Calu3 (cell line): Measurements from ENCODE around the gene CCL8. TPM values are rescaled to one million over a fixed set of nuclear protein-coding genes. Genes with fewer than 3 reads are reported as not detected.

Experiments used
- BruUV-seq: library from RNA; stranded (reverse); fragments of 400-500 nt; replicated peaks from 2 replicates; lab custom pipeline; 2021; lab: Mats Ljungman, UMichigan
- CTCF ChIA-PET: fragments of 300-600 bp; sonication (Branson Sonifier 250); formaldehyde crosslinking; loops from one replicate; lab custom pipeline; 2022; ENCODE audit warnings: antibody characterized with exemption; lab: Charles Lee
- DNase-seq: peaks from one replicate; pipeline ENCODE4 v3.0.0; 2022
- H3K27ac Mint-ChIP-seq: one replicate; pipeline ENCODE4 v1.8.0; 2022; ENCODE audit warnings: mixed read lengths; ENCODE audit not compliant: unreplicated experiment
- H3K27me3 Mint-ChIP-seq: one replicate; pipeline ENCODE4 v1.8.0; 2022; ENCODE audit warnings: mixed read lengths; ENCODE audit not compliant: unreplicated experiment
- H3K36me3 Mint-ChIP-seq: one replicate; pipeline ENCODE4 v1.8.0; 2022; ENCODE audit warnings: mild to moderate bottlenecking, moderate library complexity, mixed read lengths; ENCODE audit not compliant: insufficient read depth, unreplicated experiment
- H3K4me1 Mint-ChIP-seq: one replicate; pipeline ENCODE4 v1.8.0; 2022; ENCODE audit warnings: mild to moderate bottlenecking, low read depth, mixed read lengths; ENCODE audit not compliant: unreplicated experiment
- H3K4me3 Mint-ChIP-seq: one replicate; pipeline ENCODE4 v1.8.0; 2022; ENCODE audit warnings: mild to moderate bottlenecking, low read depth, moderate library complexity, mixed read lengths; ENCODE audit not compliant: unreplicated experiment
- H3K9me3 Mint-ChIP-seq: one replicate; pipeline ENCODE4 v1.8.0; 2022; ENCODE audit warnings: low read depth, mixed read lengths; ENCODE audit not compliant: unreplicated experiment
- CTCF ChIP-seq: fragments of 200-600 bp; IDR thresholded peaks from one replicate; pipeline ENCODE4 v1.8.0; 2022; ENCODE audit warnings: antibody characterized with exemption; ENCODE audit not compliant: unreplicated experiment
- intact Hi-C: fragments of 100-400 bp; cut with micrococcal nuclease; formaldehyde crosslinking; loops from one replicate; pipeline ENCODE4 v1.10.0; 2022; ENCODE audit not compliant: unreplicated experiment
- total RNA-seq: library from RNA; stranded (reverse); gene quantifications from 2 replicates; pipeline ENCODE4 v1.2.3, GENCODE V29; 2022

The CCL8 gene
- total RNA-seq, 1 experiment from 2014 or later: not detected

GRCh38 chr17:34341916-34342315, 22.7 kb downstream of the CCL8 start:
- CTCF ChIA-PET: no interaction called here
- Mint-ChIP-seq H3K27ac (no peak overlapping the region), H3K9me3 (no peaks in the 10 kb centered on the region), H3K4me3 (no peak overlapping the region), H3K4me1 (no peaks in the 10 kb centered on the region), H3K27me3 (peaks cover 47% of the 10 kb centered on the region), H3K36me3 (no peaks in the 10 kb centered on the region)
- TF ChIP-seq CTCF: no peak
- no TSS peak for BruUV-seq
- no peak for DNase-seq
- intact Hi-C loops: no loop called here

GRCh38 chr17:34347063-34347462, 27.8 kb downstream of the CCL8 start:
- DNase-seq: no peak
- TF ChIP-seq CTCF: no peak
- CTCF ChIA-PET: no interaction called here
- intact Hi-C loops: no loop called here
- H3K4me3 Mint-ChIP-seq: no peak overlapping the region
- H3K9me3 Mint-ChIP-seq: no peaks in the 10 kb centered on the region
- peaks cover 58% of the 10 kb centered on the region for H3K27me3 Mint-ChIP-seq
- no peaks in the 10 kb centered on the region for H3K36me3 Mint-ChIP-seq
- no TSS peak for BruUV-seq
- no peaks in the 10 kb centered on the region for H3K4me1 Mint-ChIP-seq
- H3K27ac Mint-ChIP-seq: no peak overlapping the region

- TF ChIP-seq CTCF: no peak
- CTCF ChIA-PET: interaction anchor here (1.8 kb wide), 1 partner anchor 12 kb away, joined by 4 read pairs; no protein-coding TSS in a partner anchor
- Mint-ChIP-seq H3K9me3 (no peaks in the 10 kb centered on the region), H3K4me1 (no peaks in the 10 kb centered on the region), H3K4me3 (no peak overlapping the region), H3K27ac (no peak overlapping the region), H3K27me3 (peaks cover 80% of the 10 kb centered on the region), H3K36me3 (no peaks in the 10 kb centered on the region)
- intact Hi-C loops: no loop called here
- no peak for DNase-seq
- no TSS peak for BruUV-seq
Observed at GRCh38 chr17:34349751-34350150, 30.5 kb downstream of the CCL8 start.

GRCh38 chr17:34351096-34351495, 31.9 kb downstream of the CCL8 start:
- no peaks in the 10 kb centered on the region for H3K4me1 Mint-ChIP-seq
- CTCF ChIA-PET: no interaction called here
- intact Hi-C loops: no loop called here
- no peak overlapping the region for H3K27ac Mint-ChIP-seq
- TF ChIP-seq CTCF: no peak
- DNase-seq: no peak
- no peak overlapping the region for H3K4me3 Mint-ChIP-seq
- H3K9me3 Mint-ChIP-seq: no peaks in the 10 kb centered on the region
- peaks cover 82% of the 10 kb centered on the region for H3K27me3 Mint-ChIP-seq
- no TSS peak for BruUV-seq
- H3K36me3 Mint-ChIP-seq: no peaks in the 10 kb centered on the region
